ENCODE results near the gene CRYBA4. TPM values are rescaled to one million over a fixed set of nuclear protein-coding genes. Genes with fewer than 3 reads are reported as not detected.

CRYBA4 gene
- total and polyA plus RNA-seq, 10 of the 15 experiments (the other 5 are each of a cell fraction or from before 2014, with no cell fraction given), result 0.12 to 0.17 TPM; not detected in 8

DNA sequence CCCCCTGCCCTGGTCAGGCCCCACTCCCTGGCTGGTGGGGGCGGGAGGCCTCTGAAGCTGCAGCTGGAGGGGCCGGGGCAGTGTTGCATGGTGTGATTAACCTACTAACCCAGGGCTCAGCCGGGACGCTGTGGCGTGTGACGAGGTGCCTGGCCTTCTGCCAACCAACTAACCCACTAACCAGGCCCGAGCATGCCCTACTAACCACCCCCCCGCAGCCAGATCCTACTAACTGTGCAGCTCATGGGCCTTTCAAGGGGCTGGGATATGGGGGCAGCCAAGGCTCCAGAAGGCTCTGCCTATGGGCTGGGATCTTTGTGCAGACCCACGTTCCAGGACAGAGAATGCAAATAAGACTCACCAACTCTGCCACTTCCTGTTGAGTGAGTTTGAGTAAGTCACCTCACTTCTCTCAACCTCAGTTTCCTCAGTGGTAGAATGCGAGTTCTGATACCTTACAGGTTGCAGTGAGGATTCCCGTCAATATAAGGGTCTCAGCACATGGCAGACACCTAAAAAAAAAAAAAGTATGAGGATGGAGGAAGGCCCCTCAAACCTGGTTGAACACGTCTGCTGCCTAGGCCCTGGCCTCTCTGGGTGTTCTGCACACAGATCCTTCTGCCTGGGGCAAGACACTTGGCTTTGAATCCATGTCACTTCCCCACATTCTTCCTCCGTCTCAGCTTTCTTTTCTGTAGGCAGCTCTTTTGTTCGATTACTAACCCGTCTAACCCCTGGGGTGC is 49.7 kb downstream of the CRYBA4 start (continued):
- TF ChIP-seq, protein P1, sequence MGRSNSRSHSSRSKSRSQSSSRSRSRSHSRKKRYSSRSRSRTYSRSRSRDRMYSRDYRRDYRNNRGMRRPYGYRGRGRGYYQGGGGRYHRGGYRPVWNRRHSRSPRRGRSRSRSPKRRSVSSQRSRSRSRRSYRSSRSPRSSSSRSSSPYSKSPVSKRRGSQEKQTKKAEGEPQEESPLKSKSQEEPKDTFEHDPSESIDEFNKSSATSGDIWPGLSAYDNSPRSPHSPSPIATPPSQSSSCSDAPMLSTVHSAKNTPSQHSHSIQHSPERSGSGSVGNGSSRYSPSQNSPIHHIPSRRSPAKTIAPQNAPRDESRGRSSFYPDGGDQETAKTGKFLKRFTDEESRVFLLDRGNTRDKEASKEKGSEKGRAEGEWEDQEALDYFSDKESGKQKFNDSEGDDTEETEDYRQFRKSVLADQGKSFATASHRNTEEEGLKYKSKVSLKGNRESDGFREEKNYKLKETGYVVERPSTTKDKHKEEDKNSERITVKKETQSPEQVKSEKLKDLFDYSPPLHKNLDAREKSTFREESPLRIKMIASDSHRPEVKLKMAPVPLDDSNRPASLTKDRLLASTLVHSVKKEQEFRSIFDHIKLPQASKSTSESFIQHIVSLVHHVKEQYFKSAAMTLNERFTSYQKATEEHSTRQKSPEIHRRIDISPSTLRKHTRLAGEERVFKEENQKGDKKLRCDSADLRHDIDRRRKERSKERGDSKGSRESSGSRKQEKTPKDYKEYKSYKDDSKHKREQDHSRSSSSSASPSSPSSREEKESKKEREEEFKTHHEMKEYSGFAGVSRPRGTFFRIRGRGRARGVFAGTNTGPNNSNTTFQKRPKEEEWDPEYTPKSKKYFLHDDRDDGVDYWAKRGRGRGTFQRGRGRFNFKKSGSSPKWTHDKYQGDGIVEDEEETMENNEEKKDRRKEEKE (IDR thresholded peaks at IDR 0.05), result no peak
- TF ChIP-seq HDAC2 (IDR thresholded peaks at IDR 0.05), result 0 out of 2 replicates have a peak, but pooled peaks have one; percentile 32
- no peak for TF ChIP-seq SREBF1 (IDR thresholded peaks at IDR 0.05; ENCODE audit: low read length)
- TF ChIP-seq, protein P2, sequence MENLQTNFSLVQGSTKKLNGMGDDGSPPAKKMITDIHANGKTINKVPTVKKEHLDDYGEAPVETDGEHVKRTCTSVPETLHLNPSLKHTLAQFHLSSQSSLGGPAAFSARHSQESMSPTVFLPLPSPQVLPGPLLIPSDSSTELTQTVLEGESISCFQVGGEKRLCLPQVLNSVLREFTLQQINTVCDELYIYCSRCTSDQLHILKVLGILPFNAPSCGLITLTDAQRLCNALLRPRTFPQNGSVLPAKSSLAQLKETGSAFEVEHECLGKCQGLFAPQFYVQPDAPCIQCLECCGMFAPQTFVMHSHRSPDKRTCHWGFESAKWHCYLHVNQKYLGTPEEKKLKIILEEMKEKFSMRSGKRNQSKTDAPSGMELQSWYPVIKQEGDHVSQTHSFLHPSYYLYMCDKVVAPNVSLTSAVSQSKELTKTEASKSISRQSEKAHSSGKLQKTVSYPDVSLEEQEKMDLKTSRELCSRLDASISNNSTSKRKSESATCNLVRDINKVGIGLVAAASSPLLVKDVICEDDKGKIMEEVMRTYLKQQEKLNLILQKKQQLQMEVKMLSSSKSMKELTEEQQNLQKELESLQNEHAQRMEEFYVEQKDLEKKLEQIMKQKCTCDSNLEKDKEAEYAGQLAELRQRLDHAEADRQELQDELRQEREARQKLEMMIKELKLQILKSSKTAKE (IDR thresholded peaks at IDR 0.05; ENCODE audit: low read depth, poor library complexity, severe bottlenecking), result peak; percentile 70
- TF ChIP-seq CREM (IDR thresholded peaks at IDR 0.05; ENCODE audit: low read depth), result peak; percentile 8; the same call in 1 of the 2 replicates
- TF ChIP-seq MYB (IDR thresholded peaks at IDR 0.05; ENCODE audit: borderline replicate concordance, low read depth, low read length), result no peak
- TF ChIP-seq RCOR1 (conservative IDR thresholded peaks at IDR 0.05; ENCODE audit: low read depth, low read length), result no peak
- TF ChIP-seq, protein P3, sequence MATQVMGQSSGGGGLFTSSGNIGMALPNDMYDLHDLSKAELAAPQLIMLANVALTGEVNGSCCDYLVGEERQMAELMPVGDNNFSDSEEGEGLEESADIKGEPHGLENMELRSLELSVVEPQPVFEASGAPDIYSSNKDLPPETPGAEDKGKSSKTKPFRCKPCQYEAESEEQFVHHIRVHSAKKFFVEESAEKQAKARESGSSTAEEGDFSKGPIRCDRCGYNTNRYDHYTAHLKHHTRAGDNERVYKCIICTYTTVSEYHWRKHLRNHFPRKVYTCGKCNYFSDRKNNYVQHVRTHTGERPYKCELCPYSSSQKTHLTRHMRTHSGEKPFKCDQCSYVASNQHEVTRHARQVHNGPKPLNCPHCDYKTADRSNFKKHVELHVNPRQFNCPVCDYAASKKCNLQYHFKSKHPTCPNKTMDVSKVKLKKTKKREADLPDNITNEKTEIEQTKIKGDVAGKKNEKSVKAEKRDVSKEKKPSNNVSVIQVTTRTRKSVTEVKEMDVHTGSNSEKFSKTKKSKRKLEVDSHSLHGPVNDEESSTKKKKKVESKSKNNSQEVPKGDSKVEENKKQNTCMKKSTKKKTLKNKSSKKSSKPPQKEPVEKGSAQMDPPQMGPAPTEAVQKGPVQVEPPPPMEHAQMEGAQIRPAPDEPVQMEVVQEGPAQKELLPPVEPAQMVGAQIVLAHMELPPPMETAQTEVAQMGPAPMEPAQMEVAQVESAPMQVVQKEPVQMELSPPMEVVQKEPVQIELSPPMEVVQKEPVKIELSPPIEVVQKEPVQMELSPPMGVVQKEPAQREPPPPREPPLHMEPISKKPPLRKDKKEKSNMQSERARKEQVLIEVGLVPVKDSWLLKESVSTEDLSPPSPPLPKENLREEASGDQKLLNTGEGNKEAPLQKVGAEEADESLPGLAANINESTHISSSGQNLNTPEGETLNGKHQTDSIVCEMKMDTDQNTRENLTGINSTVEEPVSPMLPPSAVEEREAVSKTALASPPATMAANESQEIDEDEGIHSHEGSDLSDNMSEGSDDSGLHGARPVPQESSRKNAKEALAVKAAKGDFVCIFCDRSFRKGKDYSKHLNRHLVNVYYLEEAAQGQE (IDR thresholded peaks at IDR 0.05; ENCODE audit: low read depth, low read length), result no peak
- TF ChIP-seq EP300 (IDR thresholded peaks at IDR 0.05; ENCODE audit: borderline replicate concordance in 1 of 2, control insufficient read depth in 1 of 2, low read depth in 2 of 2, low read length in 2 of 2), result 0 out of 4 replicates have a peak, but pooled peaks have one; percentile 5 to 21
